ENCODE results near the gene TMEM132C.

The TMEM132C gene

DNA sequence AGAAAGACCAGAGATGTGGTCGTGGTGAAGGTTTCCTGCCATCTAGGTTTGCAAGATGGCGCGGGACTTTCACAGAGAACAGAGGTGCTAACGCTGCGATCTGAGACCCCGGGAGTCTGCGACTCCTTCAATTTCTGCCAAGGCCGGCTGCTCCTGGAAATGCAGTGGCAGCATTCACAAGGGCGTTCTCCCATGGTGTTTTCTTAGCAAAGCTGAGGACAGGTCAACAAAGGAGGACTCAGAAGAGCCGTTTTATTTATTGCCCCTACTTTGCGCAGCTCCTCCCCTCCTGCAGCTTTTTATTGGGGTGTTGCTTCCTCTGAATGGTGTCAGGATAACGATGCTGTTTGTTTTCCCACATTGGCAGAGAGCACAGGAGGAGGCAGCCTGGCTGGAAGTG lies 86.3 kb downstream of the TMEM132C start:
- DNase-seq: no peak

GRCh38 chr12:128356547-128356946 lies 89.6 kb downstream of the TMEM132C start:
- DNase-seq: no peak

GRCh38 chr12:128361400-128361995 lies 94.5 kb downstream of the TMEM132C start:
- DNase-seq: no peak

DNA sequence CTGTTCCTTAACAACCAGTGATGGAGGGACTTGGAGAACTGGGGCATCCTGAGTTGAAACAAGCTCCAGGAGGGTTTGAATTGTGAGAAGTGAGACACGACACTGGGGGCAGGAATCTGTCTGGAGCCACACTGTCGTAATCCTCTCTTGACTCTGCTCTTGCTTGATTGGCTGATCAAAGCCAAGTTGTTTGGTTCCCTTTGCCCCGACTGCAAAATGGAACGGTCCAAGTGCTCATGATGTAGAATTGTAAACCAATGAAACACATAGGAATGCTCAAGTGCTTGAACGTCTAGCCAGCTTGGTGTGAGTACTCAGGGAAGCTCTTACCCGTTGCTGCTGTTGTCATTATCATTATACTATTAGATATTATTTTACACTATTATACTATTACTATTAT lies 98.1 kb downstream of the TMEM132C start:
- DNase-seq: no peak

DNA sequence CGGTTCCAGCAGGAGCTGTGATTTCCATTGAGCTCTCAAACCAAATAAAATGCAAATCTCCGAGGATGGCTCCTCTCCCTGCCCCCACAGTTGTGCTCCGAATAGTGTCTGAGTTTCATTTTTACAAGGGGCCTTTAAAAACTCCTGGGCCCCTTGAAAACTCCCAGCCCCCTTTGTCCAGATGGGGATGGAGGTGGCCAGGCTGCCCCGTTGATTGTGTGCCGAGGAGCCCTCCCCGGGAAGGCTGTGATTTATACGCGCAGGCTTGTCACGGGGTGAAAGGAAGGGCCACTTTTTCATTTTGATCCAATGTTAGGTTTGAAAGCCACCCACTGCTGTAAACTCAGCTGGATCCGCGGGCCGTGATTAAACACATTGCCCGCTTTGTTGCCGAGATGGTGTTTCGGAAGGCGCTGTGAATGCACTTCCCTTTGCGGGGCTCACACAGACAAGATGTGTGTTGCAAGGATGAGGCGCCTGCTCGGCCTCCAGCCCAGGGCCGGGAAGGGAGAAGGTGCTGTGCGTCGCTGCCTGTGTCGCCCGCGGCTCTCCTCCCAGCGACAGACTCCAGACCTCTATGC lies 98.8 kb downstream of the TMEM132C start:
- DNase-seq: no peak

GRCh38 chr12:128367961-128368360 lies 101.0 kb downstream of the TMEM132C start:
- DNase-seq: no peak

DNA sequence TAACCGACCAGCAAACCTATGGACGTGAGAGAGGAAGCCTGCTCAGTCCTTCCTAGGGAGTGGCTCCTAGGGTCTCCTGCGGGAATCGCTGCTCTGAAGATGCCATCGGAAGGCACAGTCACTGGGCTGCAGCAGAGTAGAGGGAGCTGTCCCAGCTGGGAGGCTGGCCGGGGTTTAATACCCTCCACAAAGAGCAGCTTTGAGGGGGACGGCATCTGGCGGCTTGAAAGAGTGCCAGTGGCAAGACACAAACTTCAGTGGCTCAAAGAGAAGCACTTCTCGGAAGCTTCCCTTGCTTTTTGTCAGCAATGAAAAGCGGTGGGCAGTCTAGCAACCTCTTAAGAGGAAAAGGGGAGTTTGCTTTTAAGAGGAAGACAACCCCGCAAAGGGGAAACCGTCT lies 114.6 kb downstream of the TMEM132C start:
- DNase-seq: no peak

- DNase-seq: no peak
These were observed 115.0 kb downstream of the TMEM132C start for GRCh38 chr12:128381946-128382345.

DNA sequence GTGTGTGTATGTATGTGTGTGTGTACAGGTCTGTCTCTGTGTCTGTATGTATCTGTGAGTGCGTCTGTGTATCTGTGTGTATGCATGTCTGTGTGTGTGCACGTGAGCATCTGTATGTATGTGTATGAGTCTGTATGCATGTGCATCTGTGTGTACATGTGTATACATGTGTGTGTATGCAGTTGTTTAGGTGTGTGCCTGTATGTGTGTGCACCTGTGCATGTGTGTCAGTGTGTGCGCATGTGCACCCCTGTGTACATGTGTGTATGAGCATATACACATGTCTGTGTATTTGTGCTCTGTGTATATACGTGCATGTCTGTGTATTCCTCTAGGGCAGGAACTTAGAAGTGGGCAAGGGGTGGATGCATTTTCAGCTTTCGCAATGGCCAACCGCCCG lies 116.0 kb downstream of the TMEM132C start:
- no peak for DNase-seq

DNA sequence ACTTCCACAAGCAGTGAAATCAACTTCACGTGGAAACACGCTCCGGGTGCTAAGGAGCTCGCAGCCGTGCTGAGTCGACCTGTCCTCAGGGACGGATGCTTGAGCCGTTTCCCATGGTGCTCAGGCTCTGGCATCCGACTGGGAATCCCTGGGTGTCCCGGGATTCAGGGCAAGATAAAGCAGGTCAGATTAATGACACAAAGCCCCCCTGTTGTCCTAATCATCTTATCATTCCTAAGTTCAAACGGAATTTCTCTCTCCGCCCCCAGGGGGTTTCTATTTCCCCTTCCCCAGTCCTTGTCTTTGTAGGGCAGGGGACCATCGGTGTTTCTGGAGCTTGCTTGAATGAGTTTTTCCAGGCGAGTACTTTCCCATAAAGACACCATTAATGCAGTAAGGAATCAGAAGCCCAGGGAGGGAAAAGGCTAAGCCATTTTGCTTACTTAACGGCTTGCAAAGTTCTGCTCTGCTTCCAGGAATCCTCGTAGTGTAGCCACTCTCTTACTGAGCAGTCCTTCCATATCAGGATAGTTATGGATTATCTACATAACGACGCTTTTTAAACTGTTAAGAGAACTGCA lies 116.5 kb downstream of the TMEM132C start:
- no peak for DNase-seq

DNA sequence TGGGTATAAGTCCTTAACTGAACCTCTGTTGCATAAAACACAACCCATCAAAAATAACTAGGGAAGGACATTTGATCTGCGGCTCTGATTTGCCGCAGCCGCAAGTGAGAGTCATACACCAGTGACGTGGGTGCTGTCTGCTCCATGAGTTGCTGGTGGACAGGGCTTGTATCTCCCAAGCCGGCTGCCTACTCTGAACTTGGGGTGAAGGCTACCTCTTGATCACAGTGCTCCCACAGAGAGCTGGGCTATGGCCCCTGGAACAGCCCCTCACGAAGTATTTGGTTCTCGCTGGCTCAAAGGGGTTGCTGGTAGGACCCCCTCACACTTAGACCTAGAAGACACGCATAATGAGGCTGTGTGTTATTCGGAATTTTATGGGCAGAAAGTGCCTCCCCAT lies 118.8 kb downstream of the TMEM132C start:
- no peak for DNase-seq

GRCh38 chr12:128387811-128388422 lies 120.9 kb downstream of the TMEM132C start:
- no peak for DNase-seq

DNA sequence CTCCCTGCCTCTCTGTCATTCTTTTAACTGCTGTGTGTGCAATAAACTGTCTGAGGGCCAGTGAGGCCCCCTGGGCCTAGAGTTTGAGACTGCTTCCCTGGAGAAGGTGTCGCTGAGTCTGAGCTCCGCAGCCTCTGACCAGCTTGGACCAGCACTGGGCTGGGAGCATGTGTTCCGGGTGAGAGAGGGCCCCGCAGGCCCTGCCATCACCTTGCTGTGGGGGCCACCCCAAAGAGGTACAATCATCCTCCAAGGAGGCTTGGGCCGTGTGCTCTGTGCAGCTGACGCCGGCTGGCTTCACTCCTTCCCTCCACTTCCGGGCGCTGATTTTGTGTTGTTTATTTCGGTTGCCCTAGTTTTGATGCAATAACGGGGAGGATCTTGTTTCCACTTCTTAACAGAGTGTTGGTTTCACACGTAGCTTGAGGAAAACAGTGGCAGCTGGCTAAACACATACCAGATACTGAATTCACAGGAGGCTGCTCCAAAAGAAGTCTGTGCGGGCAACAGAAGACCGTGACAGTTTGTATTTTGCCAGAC lies 121.6 kb downstream of the TMEM132C start:
- DNase-seq: no peak

GRCh38 chr12:128393346-128393745 lies 126.4 kb downstream of the TMEM132C start:
- no peak for DNase-seq

- DNase-seq: no peak
These were observed 127.2 kb downstream of the TMEM132C start for GRCh38 chr12:128394137-128394536.

GRCh38 chr12:128399253-128399652 lies 132.3 kb downstream of the TMEM132C start:
- DNase-seq: no peak

GRCh38 chr12:128402486-128403243 lies 135.7 kb downstream of the TMEM132C start:
- no peak for DNase-seq

GRCh38 chr12:128408669-128409068 lies 141.7 kb downstream of the TMEM132C start:
- no peak for DNase-seq

DNA sequence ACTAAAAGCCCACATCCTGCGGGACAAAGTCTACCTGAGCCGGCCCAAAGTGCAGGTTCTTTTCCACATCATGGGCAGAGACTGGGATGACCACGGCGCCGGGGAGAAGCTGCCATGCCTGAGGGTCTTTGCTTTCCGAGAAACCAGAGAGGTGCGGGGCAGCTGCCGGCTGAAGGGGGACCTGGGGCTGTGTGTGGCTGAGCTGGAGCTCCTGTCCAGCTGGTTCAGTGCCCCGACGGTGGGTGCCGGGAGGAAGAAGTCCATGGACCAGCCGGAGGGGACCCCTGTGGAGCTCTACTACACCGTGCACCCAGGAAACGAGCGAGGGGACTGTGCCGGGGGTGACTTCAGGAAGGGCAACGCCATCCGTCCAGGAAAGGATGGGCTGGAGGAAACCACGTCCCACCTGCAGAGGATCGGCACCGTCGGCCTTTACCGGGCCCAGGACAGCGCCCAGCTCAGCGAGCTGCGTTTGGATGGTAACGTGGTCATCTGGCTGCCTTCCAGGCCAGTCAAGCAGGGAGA lies 148.1 kb downstream of the TMEM132C start:
- DNase-seq: no peak

- no peak for DNase-seq
These were observed 152.0 kb downstream of the TMEM132C start for GRCh38 chr12:128418944-128419343.

- no peak for DNase-seq
These were observed 153.2 kb downstream of the TMEM132C start for GRCh38 chr12:128420163-128420562.

DNA sequence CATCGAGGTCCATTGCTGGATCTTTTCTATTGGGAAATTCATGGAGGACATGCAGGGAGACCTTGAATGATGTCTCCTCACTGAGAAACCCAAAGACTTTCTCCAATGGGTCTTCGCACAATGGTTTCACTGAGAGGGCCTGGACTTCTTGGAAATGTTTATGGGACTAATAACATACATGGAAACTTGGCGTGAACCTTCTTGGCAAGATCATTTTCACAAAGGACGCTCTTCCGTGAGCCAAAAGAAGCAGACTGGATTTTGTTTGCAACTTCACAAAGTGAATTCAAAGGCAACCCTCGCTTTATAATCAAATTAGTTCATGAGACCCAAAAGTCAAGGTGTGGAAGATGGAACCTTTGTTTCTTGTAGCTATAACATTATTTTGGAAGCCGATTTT lies 154.4 kb downstream of the TMEM132C start:
- DNase-seq: no peak

- DNase-seq: no peak
These were observed 156.2 kb downstream of the TMEM132C start for GRCh38 chr12:128423205-128423604.

Data from NCI-H2227 treated with DMSO at 0.1 percent for 48 hours (cell line).